Omental fat pad (tissue), 4 donors: ENCODE results near the gene ABCA10. TPM values are rescaled to one million over a fixed set of nuclear protein-coding genes. Genes with fewer than 3 reads are reported as not detected.
"Not testable (repeated sequence)": the region's sequence is repeated elsewhere in the genome, so short reads cannot be mapped to it uniquely, and the experiment has no call there.

Source experiments
- ATAC-seq: fragments of 150-250 bp; one replicate; pipeline ENCODE4 v1.9.1; 2016; ENCODE audit warnings: mild to moderate bottlenecking, moderate library complexity; ENCODE audit not compliant: low FRiP score
- DNase-seq: peaks from one replicate; pipeline ENCODE4 v3.0.0-alpha.2; 2019; ENCODE audit warnings: low spot score
- total RNA-seq, 4 donors: library from RNA; depleted of rRNA; stranded (reverse); fragments of >200 nt; gene quantifications; one replicate each; pipeline ENCODE4 v1.1.0, GENCODE V29; 2016
- TF ChIP-seq, protein P1 (sequence below), 3 donors: fragments of 450-650 bp; IDR thresholded peaks; one replicate each; pipeline ENCODE4 v1.5.1; 2016 to 2017; ENCODE audit warnings: antibody characterized with exemption in 3 of 3, mild to moderate bottlenecking in 3 of 3, moderate library complexity in 2 of 3

ABCA10 gene
- total RNA-seq, 4 donors from 2014 or later: 2.5 to 86.1 (median 22.0) TPM

DNA sequence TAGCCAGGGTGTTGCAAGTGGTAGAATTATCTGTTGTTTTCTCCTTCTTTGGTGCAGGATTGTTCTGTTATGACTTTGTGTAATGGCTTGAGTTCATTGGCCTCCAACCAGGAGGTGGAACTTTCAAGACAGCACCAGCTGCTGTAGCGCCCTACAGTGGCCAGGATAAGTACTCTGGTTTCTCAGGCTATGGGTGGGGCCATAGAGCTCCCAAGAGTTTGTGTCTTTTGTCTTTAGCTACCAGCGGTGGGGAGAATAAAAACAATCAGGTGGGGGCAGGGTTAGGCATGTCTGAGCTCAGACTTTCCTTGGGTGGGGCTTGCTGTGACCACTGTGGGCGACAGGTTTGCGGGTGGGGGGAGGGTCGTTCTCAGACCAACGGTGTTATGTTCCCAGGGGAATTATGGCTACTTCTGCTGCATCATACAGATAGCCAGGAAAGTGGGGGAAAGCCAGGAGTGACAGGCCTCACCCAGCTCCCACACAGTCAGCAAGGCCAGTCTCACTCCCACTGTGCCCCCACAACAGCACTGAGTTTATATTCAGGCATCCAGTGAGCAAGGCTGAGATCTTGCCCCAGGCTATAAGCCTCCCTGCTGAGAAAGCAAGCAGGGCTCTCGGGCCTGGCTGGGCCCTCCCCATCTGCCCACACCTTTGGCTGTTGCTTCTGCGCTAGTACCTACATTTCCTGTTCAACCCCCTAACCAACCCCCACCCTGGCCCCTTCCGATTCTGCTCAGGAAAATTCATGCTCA, 15.4 kb downstream of the ABCA10 start:
- TF ChIP-seq, protein P1, sequence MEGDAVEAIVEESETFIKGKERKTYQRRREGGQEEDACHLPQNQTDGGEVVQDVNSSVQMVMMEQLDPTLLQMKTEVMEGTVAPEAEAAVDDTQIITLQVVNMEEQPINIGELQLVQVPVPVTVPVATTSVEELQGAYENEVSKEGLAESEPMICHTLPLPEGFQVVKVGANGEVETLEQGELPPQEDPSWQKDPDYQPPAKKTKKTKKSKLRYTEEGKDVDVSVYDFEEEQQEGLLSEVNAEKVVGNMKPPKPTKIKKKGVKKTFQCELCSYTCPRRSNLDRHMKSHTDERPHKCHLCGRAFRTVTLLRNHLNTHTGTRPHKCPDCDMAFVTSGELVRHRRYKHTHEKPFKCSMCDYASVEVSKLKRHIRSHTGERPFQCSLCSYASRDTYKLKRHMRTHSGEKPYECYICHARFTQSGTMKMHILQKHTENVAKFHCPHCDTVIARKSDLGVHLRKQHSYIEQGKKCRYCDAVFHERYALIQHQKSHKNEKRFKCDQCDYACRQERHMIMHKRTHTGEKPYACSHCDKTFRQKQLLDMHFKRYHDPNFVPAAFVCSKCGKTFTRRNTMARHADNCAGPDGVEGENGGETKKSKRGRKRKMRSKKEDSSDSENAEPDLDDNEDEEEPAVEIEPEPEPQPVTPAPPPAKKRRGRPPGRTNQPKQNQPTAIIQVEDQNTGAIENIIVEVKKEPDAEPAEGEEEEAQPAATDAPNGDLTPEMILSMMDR (IDR thresholded peaks at IDR 0.05): no peak
- ATAC-seq (no peak), DNase-seq (no peak)

DNA sequence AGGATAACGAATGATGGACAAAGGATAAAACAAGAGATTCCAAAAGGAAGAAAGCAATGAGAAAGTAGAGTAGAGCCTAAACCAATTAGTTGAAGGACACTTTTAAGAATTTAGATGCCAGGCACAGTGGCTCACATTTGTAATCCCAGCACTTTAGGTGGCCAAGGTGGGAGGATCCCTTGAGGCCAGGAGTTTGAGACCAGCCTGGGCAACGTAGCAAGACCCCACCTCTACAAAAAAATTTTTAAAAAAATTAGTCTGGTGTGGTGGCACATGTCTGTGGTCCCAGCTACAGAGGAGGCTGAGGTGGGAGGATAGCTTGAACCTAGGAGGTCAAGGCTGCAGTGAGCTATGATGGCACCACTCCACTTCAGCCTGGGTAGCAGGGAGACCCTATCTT, 20.0 kb downstream of the ABCA10 start:
- DNase-seq (no peak), ATAC-seq (no peak)
- TF ChIP-seq, protein P1 (IDR thresholded peaks at IDR 0.05): no peak

DNA sequence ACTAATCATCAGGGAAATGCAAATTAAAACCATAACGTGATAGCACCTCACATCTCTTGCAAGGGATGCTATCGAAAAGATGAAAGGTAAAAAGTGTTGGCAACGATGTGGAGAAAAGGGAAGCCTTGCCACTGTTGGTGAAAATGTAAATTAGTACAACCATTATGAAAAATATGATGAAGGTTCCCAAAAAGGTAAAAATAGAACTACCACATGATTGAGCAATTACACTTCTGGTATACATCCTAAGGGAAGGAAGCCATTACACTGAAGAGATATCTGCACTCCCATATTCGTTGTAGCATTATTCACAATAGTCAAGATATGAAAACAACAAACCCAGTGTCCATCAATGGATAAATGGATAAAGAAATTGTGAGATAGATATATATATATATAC, 21.5 kb downstream of the ABCA10 start:
- ATAC-seq (no peak), DNase-seq (no peak)
- TF ChIP-seq, protein P1 (IDR thresholded peaks at IDR 0.05): no peak

DNA sequence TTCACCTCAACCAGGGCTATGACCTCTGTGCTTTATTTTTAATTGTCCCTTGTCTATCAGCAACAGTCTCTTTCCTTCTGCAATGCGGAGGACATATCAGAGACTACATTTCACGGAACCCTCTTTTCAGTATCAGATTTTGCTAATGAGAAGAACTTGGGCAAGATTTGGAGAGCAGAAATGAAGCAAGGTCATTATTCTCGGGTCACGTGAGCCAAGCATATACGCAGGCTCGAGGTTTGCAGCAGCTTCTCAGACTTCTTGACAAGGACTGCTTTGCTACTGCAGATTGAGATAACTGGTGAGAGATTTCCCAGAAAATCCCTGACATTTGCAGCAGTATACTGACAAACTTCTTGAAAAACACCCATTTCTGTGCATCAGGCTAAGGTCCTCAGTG, 30.4 kb downstream of the ABCA10 start:
- TF ChIP-seq, protein P1 (IDR thresholded peaks at IDR 0.05): no peak
- DNase-seq: no peak
- no peak for ATAC-seq

DNA sequence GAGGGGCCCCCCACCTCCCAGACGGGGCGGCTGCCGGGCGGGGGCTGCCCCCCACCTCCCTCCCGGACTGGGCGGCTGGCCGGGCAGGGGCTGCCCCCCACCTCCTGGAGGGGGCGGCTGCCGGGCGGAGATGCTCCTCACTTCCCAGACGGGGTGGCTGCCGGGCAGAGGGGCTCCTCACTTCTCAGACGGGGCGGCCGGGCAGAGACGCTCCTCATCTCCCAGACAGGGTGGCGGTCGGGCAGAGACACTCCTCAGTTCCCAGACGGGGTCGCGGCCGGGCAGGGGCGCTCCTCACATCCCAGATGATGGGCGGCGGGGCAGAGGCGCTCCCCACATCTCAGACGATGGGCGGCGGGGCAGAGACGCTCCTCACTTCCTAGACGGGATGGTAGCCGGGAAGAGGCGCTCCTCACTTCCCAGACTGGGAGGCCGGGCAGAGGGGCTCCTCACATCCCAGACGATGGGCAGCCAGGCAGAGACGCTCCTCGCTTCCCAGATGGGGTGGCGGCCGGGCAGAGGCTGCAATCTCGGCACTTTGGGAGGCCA, 32.4 kb downstream of the ABCA10 start:
- not testable (repeated sequence) for ATAC-seq, DNase-seq

DNA sequence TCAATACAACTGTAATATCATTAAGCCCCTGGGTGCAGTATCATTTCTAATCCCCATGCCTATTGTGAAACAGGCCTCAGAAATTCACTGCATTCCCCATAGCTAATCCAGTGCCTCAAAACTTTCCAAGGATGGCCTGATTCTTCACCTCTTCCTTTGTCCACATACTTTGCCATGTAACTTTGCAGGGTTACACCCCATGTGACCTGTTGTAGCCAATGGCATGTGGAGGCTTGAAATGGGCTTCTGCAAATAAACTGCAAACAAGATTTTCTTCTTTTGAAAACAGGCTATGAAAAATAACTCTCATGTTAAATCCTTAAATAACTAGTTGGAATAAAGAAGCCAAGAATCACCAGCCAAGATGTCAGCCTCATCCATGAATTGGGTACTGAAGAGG, 35.9 kb downstream of the ABCA10 start:
- ATAC-seq: no peak
- TF ChIP-seq, protein P1 (IDR thresholded peaks at IDR 0.05): no peak
- DNase-seq: no peak

DNA sequence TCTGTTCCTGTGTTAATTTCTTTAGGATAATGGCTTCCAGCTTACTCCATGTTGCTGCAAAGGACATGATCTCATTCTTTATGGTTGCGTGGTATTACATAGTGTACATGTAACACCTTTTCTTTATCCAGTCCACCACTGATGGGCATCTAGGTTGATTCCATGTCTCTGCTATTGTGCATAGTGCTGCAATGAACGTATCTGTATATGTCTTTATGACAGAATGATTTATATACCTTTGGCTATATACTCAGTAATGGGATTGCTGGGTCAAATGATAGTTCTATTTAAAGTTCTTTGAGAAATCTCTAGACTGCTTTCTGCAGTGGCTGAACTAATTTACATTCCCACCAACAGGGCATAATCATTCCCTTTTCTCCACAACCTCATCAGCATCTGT, 39.8 kb downstream of the ABCA10 start:
- TF ChIP-seq, protein P1 (IDR thresholded peaks at IDR 0.05): no peak
- ATAC-seq: no peak

More for the DNA sequence above, 39.8 kb downstream of the ABCA10 start:
- DNase-seq: no peak
